Activated CD4-positive, CD25-positive, alpha-beta regulatory T cell treated with anti-CD3 and anti-CD28 coated beads, Interleukin-2, amount 50 U/mL, for 24 hours (primary cell): ENCODE data around the gene GINS2.

Experiments
- ATAC-seq, 2 donors: fragments of 150-1000 bp; cut with Tn5 transposase; one replicate each; pipeline ENCODE4 v1.10.0; 2021; ENCODE audit warnings: mild to moderate bottlenecking in 1 of 2, moderate library complexity in 1 of 2

The GINS2 gene

DNA sequence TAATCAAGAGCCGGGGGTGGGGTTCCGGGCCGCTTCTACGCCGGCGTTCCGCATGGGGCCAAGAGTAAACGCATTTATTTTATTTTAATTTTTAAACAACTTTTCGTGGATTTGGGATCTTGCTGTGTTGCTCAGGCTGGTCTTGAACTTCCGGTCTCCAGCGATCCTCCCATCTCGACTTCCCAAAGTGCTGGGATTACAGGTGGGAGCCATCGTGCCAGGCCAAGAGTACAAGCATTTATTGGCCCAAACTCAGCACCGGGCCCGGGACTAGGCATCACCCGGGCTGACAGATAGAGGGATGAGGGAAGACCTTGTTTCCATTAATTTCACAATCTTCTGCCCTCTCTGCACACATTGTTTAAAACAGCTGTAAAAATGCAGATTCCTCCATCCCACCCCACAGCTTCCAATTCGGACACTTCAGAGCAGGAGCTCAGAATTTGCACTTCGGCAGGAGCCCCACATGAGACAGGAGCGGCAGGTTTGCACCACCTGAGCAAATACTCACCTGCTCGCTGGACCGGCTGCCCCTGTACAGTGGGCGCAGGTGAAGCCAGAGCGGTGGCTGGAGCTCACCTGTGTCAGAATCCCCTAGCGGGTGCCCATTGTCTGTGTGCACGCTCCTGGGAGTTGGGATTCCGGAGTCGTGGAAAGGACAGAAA, 663 bp upstream of the GINS2 start:
- no peak for ATAC-seq

DNA sequence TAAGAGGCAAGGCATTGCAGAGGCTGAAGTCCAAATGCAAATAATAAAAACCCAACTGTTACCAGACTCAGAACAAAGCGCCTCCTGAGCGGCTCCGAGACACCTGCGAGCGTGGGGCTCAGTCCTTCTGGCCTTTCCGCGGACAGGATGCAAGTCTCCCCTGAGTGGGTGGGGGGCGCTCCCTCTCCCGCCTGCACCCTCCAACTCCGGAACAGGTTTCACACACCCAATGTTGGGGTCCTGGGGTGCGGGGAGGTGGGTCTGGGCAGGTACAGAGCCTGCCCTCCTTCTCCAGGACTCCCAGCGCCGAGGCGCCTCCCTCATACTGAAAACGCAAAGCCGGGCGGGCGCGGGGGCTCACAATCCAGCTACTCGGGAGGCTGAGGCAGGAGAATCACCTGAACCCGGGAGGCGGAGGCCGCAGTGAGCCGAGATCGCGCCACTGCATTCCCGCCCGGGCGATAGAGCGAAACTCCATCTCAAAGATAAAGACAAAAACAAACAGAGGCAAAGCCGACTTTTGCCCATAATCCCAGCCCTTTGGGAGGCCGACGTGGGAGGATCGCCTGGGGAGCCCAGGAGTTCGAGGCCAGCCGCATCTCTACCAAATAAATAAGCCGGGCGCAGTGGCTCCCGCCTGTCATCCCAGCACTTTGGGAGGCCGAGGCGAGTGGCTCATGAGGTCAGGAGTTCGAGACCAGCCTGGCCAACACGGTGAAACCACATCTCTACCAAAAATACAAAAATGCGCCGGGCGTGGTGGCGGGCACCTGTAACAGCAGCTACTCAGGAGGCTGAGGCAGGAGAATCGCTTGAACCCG, 893 bp downstream of the GINS2 start:
- no peak for ATAC-seq

GRCh38 chr16:85686912-85687591, 1.7 kb downstream of the GINS2 start:
- ATAC-seq: no peak

DNA sequence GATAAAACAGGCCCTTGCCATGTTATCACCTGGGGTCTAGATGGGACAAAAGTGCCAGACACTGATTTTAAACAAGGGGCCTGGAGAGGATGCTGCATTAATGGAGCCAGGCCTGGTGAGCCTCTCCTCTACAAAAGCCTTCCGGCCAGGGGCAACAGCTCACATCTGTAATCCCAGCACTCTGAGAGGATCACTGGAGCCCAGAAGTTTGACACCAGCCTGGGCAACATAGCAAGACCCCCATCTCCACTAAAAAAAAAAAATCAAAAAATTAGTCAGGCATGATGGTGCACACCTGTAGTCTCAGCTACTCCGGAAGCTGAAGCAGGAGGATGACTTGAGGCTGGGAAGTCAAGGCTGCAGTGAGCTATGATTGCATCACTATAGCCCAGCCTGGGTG, 3.5 kb downstream of the GINS2 start:
- no peak for ATAC-seq

DNA sequence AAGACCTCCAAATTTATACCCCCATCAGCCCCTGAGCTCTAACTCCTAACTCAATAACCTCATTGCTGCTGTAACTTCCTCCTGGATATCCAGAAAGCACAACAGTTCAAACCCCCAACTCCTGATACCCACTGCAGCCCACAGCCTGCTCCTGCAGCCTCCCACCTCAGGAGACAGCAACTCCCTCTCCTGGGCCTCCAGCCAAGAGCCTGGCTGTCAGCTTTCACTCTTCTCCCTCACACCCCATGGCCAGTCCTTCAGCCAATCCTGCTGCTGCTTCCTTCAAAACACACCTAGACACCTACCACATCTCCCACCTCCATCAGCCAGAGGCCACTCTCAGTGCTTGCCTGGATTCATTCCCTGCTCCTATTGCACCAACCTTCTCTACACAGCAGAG, 5.4 kb downstream of the GINS2 start:
- ATAC-seq: no peak

GRCh38 chr16:85682516-85682915, 6.2 kb downstream of the GINS2 start:
- ATAC-seq: no peak

DNA sequence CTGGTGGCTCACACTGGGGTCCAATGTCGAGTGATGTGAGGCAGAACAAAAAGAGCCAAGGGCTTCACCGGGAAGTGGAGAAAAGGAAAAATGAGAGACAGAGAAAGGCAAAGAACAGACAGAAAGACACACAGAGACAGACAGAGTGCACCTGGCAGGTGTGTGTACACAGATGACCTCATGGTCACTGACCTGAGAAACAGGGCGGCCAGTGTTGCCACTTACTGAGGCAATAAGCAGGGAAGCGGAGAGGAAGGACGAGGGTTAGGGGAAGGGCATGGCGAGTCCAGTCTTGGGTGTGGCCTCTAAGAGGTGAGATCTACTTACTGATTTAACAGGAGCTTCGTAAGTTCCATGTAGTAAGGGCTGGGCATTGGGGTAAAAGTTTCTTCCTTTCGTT, 7.5 kb downstream of the GINS2 start:
- no peak for ATAC-seq

DNA sequence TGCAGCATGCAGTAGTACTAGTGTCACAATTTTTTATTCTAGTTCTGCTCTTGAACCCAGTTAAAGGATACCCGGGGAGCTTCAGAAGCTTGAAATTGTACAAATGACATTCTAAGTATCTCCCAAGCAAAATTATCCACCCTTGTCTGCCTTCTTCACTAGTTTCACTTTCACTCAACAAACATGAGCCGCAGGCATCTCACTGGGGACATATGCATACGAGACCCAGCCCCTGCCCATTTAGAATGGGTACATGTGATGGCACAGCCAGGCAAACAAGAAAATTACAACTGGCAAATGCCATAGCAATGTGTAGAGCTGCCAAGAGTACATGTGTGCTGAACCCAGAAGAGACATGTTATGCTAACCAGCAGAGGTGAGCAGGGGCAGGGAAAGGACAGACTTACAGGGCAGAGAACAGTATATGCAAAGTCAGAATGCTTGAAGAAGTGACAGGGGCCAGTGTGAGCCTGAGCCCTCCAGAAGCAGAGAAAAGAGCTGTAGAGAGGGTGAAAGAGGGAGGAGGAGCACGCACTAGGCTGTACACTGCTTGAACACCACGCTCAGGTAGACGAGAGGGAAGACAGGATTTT, 8.3 kb downstream of the GINS2 start:
- ATAC-seq: no peak

GRCh38 chr16:85679870-85680269, 8.9 kb downstream of the GINS2 start:
- no peak for ATAC-seq

GRCh38 chr16:85678821-85679220, 9.9 kb downstream of the GINS2 start:
- no peak for ATAC-seq

DNA sequence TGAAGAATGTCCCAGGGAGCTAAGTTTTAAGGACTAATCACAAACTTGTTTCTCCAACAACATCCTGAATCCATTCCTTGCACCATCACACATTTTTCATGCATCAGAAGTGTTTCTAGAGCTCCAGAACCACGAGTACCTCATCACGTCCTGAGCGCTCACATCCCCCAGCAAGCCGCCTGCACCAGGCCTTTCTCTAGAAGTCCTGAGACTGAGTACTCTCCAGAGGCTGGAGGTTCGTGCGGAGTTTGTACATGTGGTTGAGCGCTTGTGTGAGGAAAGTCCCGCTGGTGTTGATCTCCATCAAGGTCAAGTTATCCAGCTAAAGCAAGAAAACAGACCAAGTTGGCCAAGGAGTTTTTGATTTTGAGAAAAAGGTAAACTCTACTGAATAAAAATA, 10.7 kb downstream of the GINS2 start:
- no peak for ATAC-seq

- no peak for ATAC-seq
Measured at GRCh38 chr16:85677383-85677967, 11.3 kb downstream of the GINS2 start.

DNA sequence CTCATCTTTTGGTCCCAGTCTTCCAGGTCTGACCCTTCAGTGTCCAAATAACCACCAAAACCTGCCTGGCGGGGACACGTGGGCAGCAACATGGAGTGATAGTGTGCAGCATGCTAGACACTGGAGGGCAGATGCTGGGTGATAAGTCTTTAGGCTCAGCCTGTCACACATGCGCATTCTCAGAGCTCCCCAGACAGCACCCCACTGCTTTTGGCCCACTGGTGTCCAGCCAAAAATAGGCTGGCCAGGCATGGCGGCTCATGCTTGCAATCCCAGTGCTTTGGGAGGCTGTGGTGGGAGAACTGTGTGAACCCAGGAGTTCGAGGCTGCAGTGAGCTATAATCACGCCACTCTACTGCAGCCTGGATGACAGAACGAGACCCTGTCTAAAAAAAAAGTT, 12.3 kb downstream of the GINS2 start:
- ATAC-seq: no peak

- peak in 1 of 2 donors; percentile 6 for ATAC-seq
Measured at GRCh38 chr16:85675251-85675874, 13.4 kb downstream of the GINS2 start.

- peak; percentile 9 to 65 for ATAC-seq
Measured at GRCh38 chr16:85674828-85675227, 13.9 kb downstream of the GINS2 start.

DNA sequence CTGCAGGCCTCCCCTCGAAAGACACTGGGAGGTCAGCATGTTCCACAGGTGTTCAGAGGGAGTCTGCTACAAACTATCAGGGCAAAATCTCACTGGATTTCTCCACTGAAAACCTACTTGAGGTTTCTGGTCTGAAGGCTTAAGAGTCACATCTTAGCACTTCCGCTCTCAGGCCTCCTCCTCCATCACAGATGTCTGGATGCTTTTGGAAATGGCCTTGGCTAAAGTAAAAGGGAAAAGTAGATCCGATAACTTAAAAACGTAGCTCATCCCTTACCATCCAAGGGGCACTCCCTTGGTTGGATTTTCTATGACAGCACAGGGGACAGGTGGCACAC, 14.4 kb downstream of the GINS2 start:
- ATAC-seq: no peak

GRCh38 chr16:85673529-85674417, 15.0 kb downstream of the GINS2 start:
- no peak for ATAC-seq

GRCh38 chr16:85670840-85671239, 17.9 kb downstream of the GINS2 start:
- no peak for ATAC-seq

DNA sequence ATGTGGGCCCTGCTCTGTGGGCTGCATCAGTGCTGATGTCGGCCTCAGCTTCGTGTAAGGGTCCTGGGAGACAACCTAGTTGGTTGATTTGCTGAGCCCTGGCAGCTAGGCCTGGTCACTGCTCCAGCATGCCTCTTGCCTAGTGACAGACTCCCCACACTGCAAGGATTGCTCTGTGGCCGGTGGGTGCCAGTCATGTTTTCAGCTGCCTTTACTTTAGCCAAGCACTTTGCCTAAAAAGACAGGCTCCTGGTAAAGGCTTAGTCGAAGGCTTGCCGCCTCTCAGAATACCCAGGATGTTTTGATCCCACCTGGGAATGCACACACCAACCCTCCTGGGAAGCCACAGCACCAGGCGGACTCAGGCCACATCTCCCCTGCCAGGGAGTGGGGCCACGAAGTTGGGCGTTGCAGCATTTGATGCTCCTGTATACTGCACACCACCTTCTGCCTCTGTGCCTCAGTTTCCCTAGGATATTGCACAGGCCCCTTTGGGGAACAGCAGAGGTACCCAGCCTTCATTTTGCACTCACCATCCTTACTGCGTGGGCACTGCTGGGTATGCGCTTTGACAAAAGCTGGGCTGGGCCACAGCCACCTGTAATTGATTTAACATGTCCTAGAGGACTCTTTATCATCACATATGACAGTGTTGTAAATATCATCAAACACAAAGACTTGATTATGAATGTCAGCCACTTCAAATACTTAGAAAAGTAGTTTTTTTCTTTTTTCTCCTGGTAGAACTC, 19.9 kb downstream of the GINS2 start:
- ATAC-seq: no peak

GRCh38 chr16:85667841-85668413, 20.8 kb downstream of the GINS2 start:
- ATAC-seq: no peak

DNA sequence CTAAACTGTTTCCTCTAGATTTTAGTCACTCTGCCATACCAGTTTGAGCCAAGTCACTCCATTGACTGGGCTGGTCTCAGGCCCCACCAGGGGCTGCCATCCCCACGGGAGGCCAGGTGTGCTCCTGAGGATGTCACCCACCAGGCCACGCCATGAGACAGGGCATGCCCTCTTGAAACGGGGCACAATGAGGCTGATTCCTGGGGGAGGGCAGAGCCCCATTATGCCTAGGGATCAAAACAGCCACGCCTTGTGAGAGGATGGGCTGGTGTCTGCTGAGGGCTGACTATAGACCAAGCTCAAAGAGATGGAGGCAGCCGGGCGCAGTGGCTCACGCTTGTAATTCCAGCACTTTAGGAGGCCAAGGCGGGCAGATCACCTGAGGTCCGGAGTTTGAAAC, 21.5 kb downstream of the GINS2 start:
- ATAC-seq: no peak
